Endothelial cell of umbilical vein (primary cell): Measurements from ENCODE around the gene SERPINB3. TPM values are rescaled to one million over a fixed set of nuclear protein-coding genes. Genes with fewer than 3 reads are reported as not detected.

Experiments used
- BruUV-seq: library from RNA; stranded (reverse); fragments of 400-500 nt; replicated peaks from 2 replicates; lab custom pipeline; 2021; lab: Mats Ljungman, UMichigan
- CTCF ChIA-PET: fragments of 300-600, 350-600 bp; sonication (Branson Sonifier 250); formaldehyde crosslinking; loops from one replicate; lab custom pipeline; 2021; ENCODE audit warnings: antibody characterized with exemption, inconsistent platforms; lab: Charles Lee
- POLR2A ChIA-PET: fragments of 300-600, 350-600 bp; sonication (Branson Sonifier 250); formaldehyde crosslinking; loops from one replicate; lab custom pipeline; 2021; ENCODE audit warnings: antibody characterized with exemption, inconsistent platforms; lab: Charles Lee
- DNase-seq: peaks from one replicate; pipeline ENCODE4 v3.0.0-alpha.2; 2011; ENCODE audit warnings: low read depth, low spot score
- FAIRE-seq: peaks from 2 replicates; lab custom pipeline; 2011; peaks lifted over from hg19 to GRCh38; lab: Jason Lieb, UNC
- H2AFZ ChIP-seq: 2 replicates; pipeline ENCODE4 v1.6.0; 2012; ENCODE audit warnings: low read depth, low read length, control low read depth, inconsistent platforms
- H3K27ac ChIP-seq: 2 replicates; pipeline ENCODE4 v1.5.1; 2011; ENCODE audit warnings: low read depth, mild to moderate bottlenecking, control low read depth, low read length, moderate library complexity; ENCODE audit not compliant: insufficient read depth
- H3K27me3 ChIP-seq, 2 experiments: 2 replicates each; pipeline versions ENCODE4 v1.6.0 to v1.6.1; 2011; ENCODE audit warnings: low read length in 2 of 2, mixed read lengths in 1 of 2; ENCODE audit not compliant: control insufficient read depth in 2 of 2, insufficient read depth in 2 of 2
- H3K36me3 ChIP-seq, 2 experiments: 2 replicates in 1 of 2; 3 replicates in 1 of 2; pipeline ENCODE4 v1.5.1; 2011; ENCODE audit warnings: low read length in 2 of 2, mild to moderate bottlenecking in 1 of 2, moderate library complexity in 1 of 2; ENCODE audit not compliant: control insufficient read depth in 2 of 2, insufficient read depth in 2 of 2; ENCODE audit errors: extremely low read depth in 1 of 2
- H3K4me1 ChIP-seq: 3 replicates; pipeline ENCODE4 v1.5.1; 2011; ENCODE audit warnings: mild to moderate bottlenecking, low read length; ENCODE audit not compliant: control insufficient read depth, insufficient read depth; ENCODE audit errors: extremely low read depth
- H3K4me2 ChIP-seq: 2 replicates; pipeline ENCODE4 v1.6.1; 2011; ENCODE audit warnings: low read length, control low read depth, mixed read lengths; ENCODE audit not compliant: insufficient read depth
- H3K4me3 ChIP-seq, 3 experiments: fragments of 200-600 bp in 1 of 3; sonication (generic), shearing (Covaris generic) in 1 of 3; replicated peaks in 1 of 3; 2 replicates each; pipeline ENCODE4 v1.5.1; 2011 to 2016; ENCODE audit warnings: control low read depth in 3 of 3, low read length in 3 of 3, mild to moderate bottlenecking in 2 of 3, inconsistent platforms in 1 of 3, low read depth in 1 of 3, moderate library complexity in 1 of 3; ENCODE audit not compliant: insufficient read depth in 1 of 3
- H3K79me2 ChIP-seq: 2 replicates; pipeline ENCODE4 v1.6.0; 2012; ENCODE audit warnings: low read length, inconsistent platforms; ENCODE audit not compliant: control insufficient read depth, insufficient read depth
- H3K9ac ChIP-seq: replicated peaks from 2 replicates; pipeline ENCODE3; 2011; ENCODE audit warnings: low read length, control low read depth; ENCODE audit not compliant: insufficient read depth; ENCODE audit errors: extremely low read depth
- H3K9me1 ChIP-seq: replicated peaks from 3 replicates; pipeline ENCODE4 v1.6.0; 2011; ENCODE audit warnings: mild to moderate bottlenecking, low read length; ENCODE audit not compliant: control insufficient read depth, insufficient read depth; ENCODE audit errors: extremely low read depth
- H3K9me3 ChIP-seq: replicated peaks from 2 replicates; pipeline ENCODE4 v1.5.1; 2012; ENCODE audit warnings: low read length, inconsistent platforms; ENCODE audit not compliant: control insufficient read depth, insufficient read depth
- H4K20me1 ChIP-seq: replicated peaks from 2 replicates; pipeline ENCODE3; 2011; ENCODE audit warnings: mild to moderate bottlenecking, low read length; ENCODE audit not compliant: control insufficient read depth, insufficient read depth; ENCODE audit errors: extremely low read depth
- EZH2 ChIP-seq: IDR thresholded peaks from 2 replicates; pipeline ENCODE4 v1.6.1; 2012; ENCODE audit warnings: borderline replicate concordance, low read depth, mild to moderate bottlenecking, moderate library complexity, low read length, inconsistent platforms; ENCODE audit not compliant: severe bottlenecking
- JUN ChIP-seq: IDR thresholded peaks from 2 replicates; pipeline ENCODE4 v1.6.1; 2011; ENCODE audit warnings: borderline replicate concordance, low read depth; ENCODE audit not compliant: insufficient read length, insufficient read depth
- POLR2AphosphoS5 ChIP-seq: IDR thresholded peaks from 2 replicates; pipeline ENCODE4 v1.6.1; 2012; ENCODE audit warnings: low read depth, mild to moderate bottlenecking, control low read depth, low read length, moderate library complexity; ENCODE audit not compliant: insufficient read depth
- dilution Hi-C: fragments of 300-500 bp; cut with MboI; formaldehyde crosslinking; loops from one replicate; pipeline ENCODE4 v1.15.0; 2019; ENCODE audit warnings: low sequenced_read_pairs; ENCODE audit not compliant: extremely low pct_ligation_motif_present
- intact Hi-C: fragments of 100-400 bp; cut with micrococcal nuclease; formaldehyde crosslinking; loops from one replicate; pipeline ENCODE4 v1.10.0; 2022
- polyA plus RNA-seq, 4 experiments: library from polyadenylated mRNA; depleted of rRNA in 3 of 4; stranded (reverse) in 3 of 4; unstranded in 1 of 4; fragments of >200 nt; gene quantifications; 2 replicates each; pipeline versions ENCODE4 v1.2.1 to v1.2.3, GENCODE V29; 2011 to 2012; ENCODE audit warnings: missing spikeins in 1 of 4
- total RNA-seq: library from RNA; stranded (reverse); gene quantifications from 2 replicates; pipeline ENCODE4 v1.2.3, GENCODE V29; 2021
- TF ChIP-seq, protein P1 (sequence below): IDR thresholded peaks from 2 replicates; pipeline ENCODE4 v1.6.1; 2011; ENCODE audit not compliant: insufficient read depth, insufficient read length

Gene SERPINB3
- total and polyA plus RNA-seq, 2 donors (not counting 3 experiments of a cell fraction or from before 2014, with no cell fraction given), result not detected

DNA sequence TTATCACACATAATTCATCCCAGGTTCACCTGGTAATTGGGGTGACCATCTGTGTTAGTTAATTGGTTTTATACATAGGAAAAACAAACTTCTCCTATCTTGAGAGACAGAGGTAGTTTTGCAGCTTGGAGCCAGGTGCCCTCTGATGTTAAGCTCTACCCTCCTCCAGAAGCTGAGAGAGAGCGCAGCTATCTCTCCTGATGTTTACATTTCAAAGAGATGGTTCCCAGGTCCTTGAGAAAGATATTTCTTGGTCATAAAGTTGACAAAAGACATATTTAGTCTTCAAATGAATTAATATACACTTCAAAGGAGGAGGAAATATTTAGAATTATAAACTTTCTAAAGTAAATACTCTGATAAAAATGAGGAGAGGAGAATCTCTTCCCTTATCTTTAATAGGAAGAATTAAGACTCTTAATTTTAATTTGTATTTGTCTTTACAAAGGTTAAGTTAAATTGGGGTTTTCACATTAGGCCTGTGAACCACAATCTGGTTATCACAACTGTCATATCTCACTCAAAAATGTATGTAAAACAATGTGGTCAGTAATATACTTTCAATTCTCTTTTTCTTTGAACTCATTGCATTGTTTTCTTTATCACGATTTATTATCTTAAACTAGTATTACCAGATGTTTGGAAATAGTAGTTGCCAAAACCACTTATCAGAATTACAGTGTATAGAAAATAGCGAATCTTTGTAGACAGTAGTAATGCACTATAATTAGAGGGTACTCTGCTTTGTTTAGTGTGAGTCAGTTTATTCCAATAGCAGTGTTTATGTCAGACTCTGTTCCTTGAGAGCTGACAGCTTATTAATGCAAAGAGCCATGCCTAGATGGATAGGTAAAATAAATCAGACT lies 44.4 kb downstream of the SERPINB3 start:
- no peak overlapping the region for H3K27ac ChIP-seq
- H4K20me1 ChIP-seq, result no peaks in the 10 kb centered on the region
- no peaks in the 10 kb centered on the region for H3K27me3 ChIP-seq
- DNase-seq (no peak), FAIRE-seq (no peak)
- H3K9ac ChIP-seq, result no peak overlapping the region
- H3K9me1 ChIP-seq, result no peaks in the 10 kb centered on the region
- TF ChIP-seq JUN (no peak), POLR2AphosphoS5 (no peak)
- no TSS peak for BruUV-seq
- no peaks in the 10 kb centered on the region for H3K36me3 ChIP-seq
- no peak overlapping the region for H3K4me3 ChIP-seq
- ChIA-PET CTCF (no interaction called here), POLR2A (no interaction called here)
- H3K4me1 ChIP-seq, result no peaks in the 10 kb centered on the region
- dilution Hi-C loops (no loop called here), intact Hi-C loops (no loop called here)
- H3K79me2 ChIP-seq, result no peaks in the 10 kb centered on the region
- no peaks in the 10 kb centered on the region for H3K9me3 ChIP-seq
- H2AFZ ChIP-seq, result no peak overlapping the region
- no peak overlapping the region for H3K4me2 ChIP-seq

DNA sequence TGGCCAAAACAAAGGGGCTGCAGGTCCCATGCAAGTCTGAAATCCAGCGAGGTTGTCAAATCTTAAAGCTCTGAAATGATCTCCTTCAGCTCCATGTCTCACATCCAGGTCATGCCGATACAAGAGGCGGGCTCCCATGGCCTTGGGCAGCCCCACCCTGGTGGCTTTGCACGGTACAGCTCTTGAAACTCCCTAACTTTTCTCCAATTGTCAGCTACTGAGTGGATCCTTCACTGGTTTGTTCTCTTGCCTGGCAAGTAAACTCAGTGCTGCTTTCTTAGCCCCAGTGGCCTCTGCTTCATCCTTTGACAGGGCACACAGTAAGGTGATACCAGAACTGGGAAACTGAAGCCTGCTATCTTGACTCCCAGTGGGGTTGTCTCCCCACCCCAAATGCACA lies 48.3 kb downstream of the SERPINB3 start:
- Histone ChIP-seq H3K27me3 (no peaks in the 10 kb centered on the region), H3K79me2 (no peaks in the 10 kb centered on the region), H3K9me3 (no peaks in the 10 kb centered on the region), H3K9me1 (no peaks in the 10 kb centered on the region), H3K27ac (no peak overlapping the region), H3K9ac (no peak overlapping the region), H3K36me3 (no peaks in the 10 kb centered on the region), H3K4me1 (no peaks in the 10 kb centered on the region), H4K20me1 (no peaks in the 10 kb centered on the region), H3K4me2 (no peak overlapping the region), H2AFZ (no peak overlapping the region), H3K4me3 (no peak overlapping the region)
- DNase-seq (no peak), FAIRE-seq (no peak)
- no TSS peak for BruUV-seq
- intact Hi-C loops (no loop called here), dilution Hi-C loops (no loop called here)
- ChIA-PET POLR2A (no interaction called here), CTCF (no interaction called here)
- TF ChIP-seq POLR2AphosphoS5, result no peak
- TF ChIP-seq, protein P1, sequence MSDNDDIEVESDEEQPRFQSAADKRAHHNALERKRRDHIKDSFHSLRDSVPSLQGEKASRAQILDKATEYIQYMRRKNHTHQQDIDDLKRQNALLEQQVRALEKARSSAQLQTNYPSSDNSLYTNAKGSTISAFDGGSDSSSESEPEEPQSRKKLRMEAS, result no peak
- no peak for TF ChIP-seq EZH2
